Vagina (tissue), 2 donors: ENCODE measurements around the gene NGRN.

Experiments used
- CTCF ChIP-seq, 3 experiments: fragments of 450-650 bp in 2 of 3; fragments of 200-600 bp in 1 of 3; sonication (generic) in 1 of 3; IDR thresholded peaks; one replicate each; pipeline ENCODE4 v1.5.1; 2017 to 2019; ENCODE audit warnings: antibody characterized with exemption in 3 of 3, mild to moderate bottlenecking in 2 of 3, moderate library complexity in 2 of 3
- POLR2A ChIP-seq, 2 donors: fragments of 450-650 bp; IDR thresholded peaks; one replicate each; pipeline ENCODE4 v1.6.1; 2017; ENCODE audit warnings: antibody characterized with exemption in 2 of 2, mild to moderate bottlenecking in 2 of 2, moderate library complexity in 2 of 2

GRCh38 chr15:90318591-90318990, 53.1 kb downstream of the NGRN start:
- TF ChIP-seq CTCF (IDR thresholded peaks at IDR 0.05) = no peak
- TF ChIP-seq POLR2A (IDR thresholded peaks at IDR 0.05) = no peak
